Measurements from ENCODE around the gene ATP8A1. TPM values are rescaled to one million over a fixed set of nuclear protein-coding genes. Genes with fewer than 3 reads are reported as not detected.

The ATP8A1 gene
- total RNA-seq, 2 donors from 2014 or later, result 18.6 to 74.0 TPM

GRCh38 chr4:42617030-42617429 lies 39.9 kb downstream of the ATP8A1 start:
- H3K4me3 ChIP-seq, result no peak overlapping the region
- no peaks in the 10 kb centered on the region for H3K9me3 ChIP-seq
- 60% methylated on average over 2 of the region's 2 CpGs for WGBS
- H3K27ac ChIP-seq, result no peak overlapping the region
- no peaks in the 10 kb centered on the region for H3K36me3 ChIP-seq
- no peaks in the 10 kb centered on the region for H3K27me3 ChIP-seq (replicated peaks; ENCODE audit: insufficient read depth)
- no peak for TF ChIP-seq POLR2AphosphoS5 (IDR thresholded peaks at IDR 0.05)
- TF ChIP-seq POLR2A (IDR thresholded peaks at IDR 0.05), result no peak
- TF ChIP-seq, protein P1, sequence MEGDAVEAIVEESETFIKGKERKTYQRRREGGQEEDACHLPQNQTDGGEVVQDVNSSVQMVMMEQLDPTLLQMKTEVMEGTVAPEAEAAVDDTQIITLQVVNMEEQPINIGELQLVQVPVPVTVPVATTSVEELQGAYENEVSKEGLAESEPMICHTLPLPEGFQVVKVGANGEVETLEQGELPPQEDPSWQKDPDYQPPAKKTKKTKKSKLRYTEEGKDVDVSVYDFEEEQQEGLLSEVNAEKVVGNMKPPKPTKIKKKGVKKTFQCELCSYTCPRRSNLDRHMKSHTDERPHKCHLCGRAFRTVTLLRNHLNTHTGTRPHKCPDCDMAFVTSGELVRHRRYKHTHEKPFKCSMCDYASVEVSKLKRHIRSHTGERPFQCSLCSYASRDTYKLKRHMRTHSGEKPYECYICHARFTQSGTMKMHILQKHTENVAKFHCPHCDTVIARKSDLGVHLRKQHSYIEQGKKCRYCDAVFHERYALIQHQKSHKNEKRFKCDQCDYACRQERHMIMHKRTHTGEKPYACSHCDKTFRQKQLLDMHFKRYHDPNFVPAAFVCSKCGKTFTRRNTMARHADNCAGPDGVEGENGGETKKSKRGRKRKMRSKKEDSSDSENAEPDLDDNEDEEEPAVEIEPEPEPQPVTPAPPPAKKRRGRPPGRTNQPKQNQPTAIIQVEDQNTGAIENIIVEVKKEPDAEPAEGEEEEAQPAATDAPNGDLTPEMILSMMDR (IDR thresholded peaks at IDR 0.05), result no peak
- H3K4me1 ChIP-seq (replicated peaks), result no peaks in the 10 kb centered on the region
- DNase-seq (ENCODE audit: low spot score), result no peak
- intact Hi-C loops (cut with DNase I), result no loop called here

GRCh38 chr4:42616572-42616971 lies 40.3 kb downstream of the ATP8A1 start:
- H3K4me1 ChIP-seq (replicated peaks), result no peaks in the 10 kb centered on the region
- intact Hi-C loops (cut with DNase I), result no loop called here
- DNase-seq (ENCODE audit: low spot score), result no peak
- H3K4me3 ChIP-seq, result no peak overlapping the region
- WGBS, result 87% methylated on average over 6 of the region's 6 CpGs
- no peaks in the 10 kb centered on the region for H3K9me3 ChIP-seq
- TF ChIP-seq POLR2A (IDR thresholded peaks at IDR 0.05) (no peak), POLR2AphosphoS5 (IDR thresholded peaks at IDR 0.05) (no peak)
- TF ChIP-seq, protein P1 (IDR thresholded peaks at IDR 0.05), result no peak
- no peaks in the 10 kb centered on the region for H3K36me3 ChIP-seq
- H3K27ac ChIP-seq, result no peak overlapping the region
- H3K27me3 ChIP-seq (replicated peaks; ENCODE audit: insufficient read depth), result no peaks in the 10 kb centered on the region

GRCh38 chr4:42615131-42615763 lies 41.7 kb downstream of the ATP8A1 start:
- Histone ChIP-seq H3K36me3 (no peaks in the 10 kb centered on the region), H3K4me1 (replicated peaks) (no peaks in the 10 kb centered on the region), H3K27me3 (replicated peaks; ENCODE audit: insufficient read depth) (no peaks in the 10 kb centered on the region), H3K4me3 (no peak overlapping the region), H3K9me3 (no peaks in the 10 kb centered on the region), H3K27ac (no peak overlapping the region)
- TF ChIP-seq, protein P1 (IDR thresholded peaks at IDR 0.05), result no peak
- no peak for TF ChIP-seq POLR2A (IDR thresholded peaks at IDR 0.05)
- intact Hi-C loops (cut with DNase I), result no loop called here
- DNase-seq (ENCODE audit: low spot score), result no peak
- WGBS, result 80% methylated on average over 2 of the region's 2 CpGs

DNA sequence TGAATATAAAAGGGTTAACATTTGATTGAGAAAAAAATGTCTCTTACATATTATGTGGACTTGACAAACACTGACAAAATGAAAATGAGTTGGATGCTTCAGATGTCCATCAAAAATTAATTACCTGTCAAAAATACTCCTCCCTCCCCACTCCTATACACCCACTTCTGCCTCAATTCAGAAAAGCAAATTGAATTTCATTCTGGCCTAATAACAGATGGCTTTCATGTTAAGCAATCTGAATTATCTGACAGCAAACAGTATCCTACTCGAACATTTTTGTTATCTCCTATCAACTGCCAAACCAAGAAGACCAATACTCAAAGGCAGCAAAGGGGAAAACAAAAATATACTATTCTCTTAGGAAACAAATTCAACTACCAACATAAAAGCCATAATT lies 44.0 kb downstream of the ATP8A1 start:
- Histone ChIP-seq H3K27me3 (replicated peaks; ENCODE audit: insufficient read depth) (no peaks in the 10 kb centered on the region), H3K27ac (no peak overlapping the region), H3K4me3 (no peak overlapping the region), H3K36me3 (no peaks in the 10 kb centered on the region), H3K4me1 (replicated peaks) (no peaks in the 10 kb centered on the region), H3K9me3 (no peaks in the 10 kb centered on the region)
- TF ChIP-seq POLR2A (IDR thresholded peaks at IDR 0.05) (no peak), POLR2AphosphoS5 (IDR thresholded peaks at IDR 0.05) (no peak)
- TF ChIP-seq, protein P1 (IDR thresholded peaks at IDR 0.05), result no peak
- DNase-seq (ENCODE audit: low spot score), result no peak
- WGBS, result 53% methylated on average over 1 of the region's 1 CpG
- intact Hi-C loops (cut with DNase I), result no loop called here

GRCh38 chr4:42610941-42611340 lies 46.0 kb downstream of the ATP8A1 start:
- TF ChIP-seq POLR2AphosphoS5 (IDR thresholded peaks at IDR 0.05) (no peak), POLR2A (IDR thresholded peaks at IDR 0.05) (no peak)
- TF ChIP-seq, protein P1 (IDR thresholded peaks at IDR 0.05), result no peak
- Histone ChIP-seq H3K4me3 (no peak overlapping the region), H3K36me3 (no peaks in the 10 kb centered on the region), H3K27ac (no peak overlapping the region), H3K4me1 (replicated peaks) (no peaks in the 10 kb centered on the region), H3K9me3 (no peaks in the 10 kb centered on the region), H3K27me3 (replicated peaks; ENCODE audit: insufficient read depth) (no peaks in the 10 kb centered on the region)
- intact Hi-C loops (cut with DNase I), result no loop called here
- WGBS, result 81% methylated on average over 4 of the region's 4 CpGs
- no peak for DNase-seq (ENCODE audit: low spot score)

Measured in prostate gland (tissue), 2 donors.